Measurements from ENCODE around the gene SFTPB.

The SFTPB gene

DNA sequence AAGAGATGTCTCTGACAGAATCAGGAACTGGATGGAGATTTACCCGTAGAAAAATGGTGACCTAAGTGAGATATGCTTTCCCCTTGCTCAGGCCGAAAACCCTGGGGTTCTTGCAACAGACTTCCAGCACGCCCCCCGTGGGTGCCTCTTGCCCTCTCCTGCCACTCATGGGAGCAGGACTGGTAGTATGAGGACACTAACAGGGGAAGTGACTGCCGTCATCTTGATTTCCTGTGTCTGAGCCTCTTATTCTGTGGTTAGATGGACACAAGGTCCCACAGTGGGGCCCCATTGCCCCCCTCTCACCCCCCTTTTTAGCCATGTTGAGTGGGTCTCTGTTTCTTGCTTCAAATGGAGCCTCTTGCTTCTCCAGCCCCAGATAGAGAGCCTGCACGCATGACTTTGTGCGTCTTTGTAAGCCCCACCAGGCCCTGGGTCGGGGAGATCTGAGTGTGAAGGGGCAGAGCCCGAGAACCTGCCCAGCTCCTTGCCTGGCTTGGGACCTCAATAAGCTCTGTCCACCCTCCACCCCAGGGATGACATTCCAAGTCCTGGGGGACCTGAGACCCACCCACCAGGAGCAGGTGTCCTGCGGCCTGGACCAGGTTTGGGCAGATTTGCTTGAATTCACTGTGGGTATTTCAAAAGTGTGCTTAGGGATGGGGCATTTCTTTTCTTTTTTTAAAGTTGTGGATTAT is 38.7 kb upstream of the SFTPB start:
- TF ChIP-seq, protein P1, sequence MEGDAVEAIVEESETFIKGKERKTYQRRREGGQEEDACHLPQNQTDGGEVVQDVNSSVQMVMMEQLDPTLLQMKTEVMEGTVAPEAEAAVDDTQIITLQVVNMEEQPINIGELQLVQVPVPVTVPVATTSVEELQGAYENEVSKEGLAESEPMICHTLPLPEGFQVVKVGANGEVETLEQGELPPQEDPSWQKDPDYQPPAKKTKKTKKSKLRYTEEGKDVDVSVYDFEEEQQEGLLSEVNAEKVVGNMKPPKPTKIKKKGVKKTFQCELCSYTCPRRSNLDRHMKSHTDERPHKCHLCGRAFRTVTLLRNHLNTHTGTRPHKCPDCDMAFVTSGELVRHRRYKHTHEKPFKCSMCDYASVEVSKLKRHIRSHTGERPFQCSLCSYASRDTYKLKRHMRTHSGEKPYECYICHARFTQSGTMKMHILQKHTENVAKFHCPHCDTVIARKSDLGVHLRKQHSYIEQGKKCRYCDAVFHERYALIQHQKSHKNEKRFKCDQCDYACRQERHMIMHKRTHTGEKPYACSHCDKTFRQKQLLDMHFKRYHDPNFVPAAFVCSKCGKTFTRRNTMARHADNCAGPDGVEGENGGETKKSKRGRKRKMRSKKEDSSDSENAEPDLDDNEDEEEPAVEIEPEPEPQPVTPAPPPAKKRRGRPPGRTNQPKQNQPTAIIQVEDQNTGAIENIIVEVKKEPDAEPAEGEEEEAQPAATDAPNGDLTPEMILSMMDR (IDR thresholded peaks at IDR 0.05; ENCODE audit: low read depth, low read length, missing control alignments) = no peak
- no peak for DNase-seq (ENCODE audit: low read depth)
- H3K4me3 ChIP-seq (ENCODE audit: low read depth, low read length) = no peak overlapping the region

GRCh38 chr2:85706063-85706462 is 38.1 kb upstream of the SFTPB start:
- TF ChIP-seq, protein P1 (IDR thresholded peaks at IDR 0.05; ENCODE audit: low read depth, low read length, missing control alignments) = no peak
- DNase-seq (ENCODE audit: low read depth) = no peak
- H3K4me3 ChIP-seq (ENCODE audit: low read depth, low read length) = no peak overlapping the region

GRCh38 chr2:85705680-85706039 is 37.7 kb upstream of the SFTPB start:
- TF ChIP-seq, protein P1 (IDR thresholded peaks at IDR 0.05; ENCODE audit: low read depth, low read length, missing control alignments) = no peak
- no peak overlapping the region for H3K4me3 ChIP-seq (ENCODE audit: low read depth, low read length)
- DNase-seq (ENCODE audit: low read depth) = no peak

GRCh38 chr2:85704800-85705679 is 37.0 kb upstream of the SFTPB start:
- TF ChIP-seq, protein P1 (IDR thresholded peaks at IDR 0.05; ENCODE audit: low read depth, low read length, missing control alignments) = no peak
- no peak overlapping the region for H3K4me3 ChIP-seq (ENCODE audit: low read depth, low read length)
- no peak for DNase-seq (ENCODE audit: low read depth)

DNA sequence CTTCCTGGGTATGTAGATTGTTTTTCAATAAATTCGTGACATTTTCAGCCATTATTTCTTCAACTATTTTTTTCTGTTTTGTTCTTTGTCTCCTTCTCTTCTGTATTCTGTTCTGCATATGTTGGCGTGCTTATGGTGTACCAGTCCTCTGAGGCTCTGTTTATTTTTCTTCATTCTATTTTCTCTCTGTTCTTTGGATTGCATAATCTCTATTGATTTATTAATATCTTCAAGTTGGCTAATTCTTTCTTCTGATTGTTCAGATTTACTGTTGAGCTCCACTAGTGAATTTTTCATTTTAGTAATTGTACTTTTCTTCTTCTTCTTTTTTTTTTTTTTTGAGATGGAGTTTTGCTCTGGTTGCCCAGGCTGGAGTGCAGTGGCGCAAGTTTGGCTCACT is 36.0 kb upstream of the SFTPB start:
- DNase-seq (ENCODE audit: low read depth) = no peak

GRCh38 chr2:85703329-85703728 is 35.3 kb upstream of the SFTPB start:
- TF ChIP-seq, protein P1 (IDR thresholded peaks at IDR 0.05; ENCODE audit: low read depth, low read length, missing control alignments) = no peak
- DNase-seq (ENCODE audit: low read depth) = no peak
- H3K4me3 ChIP-seq (ENCODE audit: low read depth, low read length) = no peak overlapping the region

More for the DNA sequence above, 36.0 kb upstream of the SFTPB start:
- TF ChIP-seq, protein P1 (IDR thresholded peaks at IDR 0.05; ENCODE audit: low read depth, low read length, missing control alignments) = no peak
- H3K4me3 ChIP-seq (ENCODE audit: low read depth, low read length) = no peak overlapping the region
